ENCODE results near the gene APLP1. TPM values are rescaled to one million over a fixed set of nuclear protein-coding genes. Genes with fewer than 3 reads are reported as not detected.
A peak's percentile ranks its signal among the peaks of the same experiment; 100 is the strongest.

The APLP1 gene
- total RNA-seq, 1 donor from 2014 or later, result 8.4 TPM

- H3K4me3 ChIP-seq (ENCODE audit: low read depth, low read length), result peak overlapping the region; percentile 78
- no peak for TF ChIP-seq CTCF (conservative IDR thresholded peaks at IDR 0.05; ENCODE audit: low read depth, low read length)
- no peak for DNase-seq (ENCODE audit: low read depth)
Measured at GRCh38 chr19:35901055-35901644, 32.8 kb downstream of the APLP1 start.

GRCh38 chr19:35901854-35902661, 33.7 kb downstream of the APLP1 start, which contains the start of gene HCST:
Gene HCST (plus strand): TSS chr19:35902529. CDS start chr19:35902594, 65 bp downstream.
- no peak for DNase-seq (ENCODE audit: low read depth)
- no peak for TF ChIP-seq CTCF (conservative IDR thresholded peaks at IDR 0.05; ENCODE audit: low read depth, low read length)
- peak within 1 kb of the TSS; percentile 39 for H3K4me3 ChIP-seq (ENCODE audit: low read depth, low read length)

DNA sequence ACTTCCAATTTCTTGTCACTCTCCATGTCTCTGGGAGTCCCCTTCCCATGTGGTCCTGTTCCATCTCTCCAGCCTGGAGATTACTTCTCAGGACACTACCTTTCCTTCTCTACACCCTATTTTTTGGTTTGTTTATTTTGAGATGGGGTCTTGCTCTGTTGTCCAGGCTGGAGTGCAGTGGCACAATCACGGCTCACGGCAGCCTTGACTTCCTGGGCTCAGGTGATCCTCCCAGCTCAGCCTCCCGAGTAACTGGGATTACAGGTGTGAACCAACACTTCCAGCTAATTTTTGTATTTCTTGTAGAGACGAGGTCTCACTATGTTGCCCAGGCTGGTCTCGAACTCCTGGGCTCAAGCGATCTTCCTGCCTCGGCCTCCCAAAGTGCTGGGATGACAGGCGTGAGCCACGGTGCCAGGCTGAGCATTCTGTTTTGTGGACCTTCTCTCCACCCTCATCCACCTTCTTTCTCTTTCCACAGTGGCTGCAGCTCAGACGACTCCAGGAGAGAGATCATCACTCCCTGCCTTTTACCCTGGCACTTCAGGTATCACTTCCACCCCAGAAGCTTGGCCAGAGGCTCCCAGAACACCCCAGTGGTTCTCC, 34.6 kb downstream of the APLP1 start:
- no peak for DNase-seq (ENCODE audit: low read depth)
- H3K4me3 ChIP-seq (ENCODE audit: low read depth, low read length), result peak overlapping the region; percentile 39
- no peak for TF ChIP-seq CTCF (conservative IDR thresholded peaks at IDR 0.05; ENCODE audit: low read depth, low read length)

- peak overlapping the region; percentile 39 for H3K4me3 ChIP-seq (ENCODE audit: low read depth, low read length)
- DNase-seq (ENCODE audit: low read depth), result no peak
- no peak for TF ChIP-seq CTCF (conservative IDR thresholded peaks at IDR 0.05; ENCODE audit: low read depth, low read length)
Measured at GRCh38 chr19:35903550-35904179, 35.3 kb downstream of the APLP1 start.

GRCh38 chr19:35904311-35905068, 36.1 kb downstream of the APLP1 start:
- no peak for DNase-seq (ENCODE audit: low read depth)
- no peak for TF ChIP-seq CTCF (conservative IDR thresholded peaks at IDR 0.05; ENCODE audit: low read depth, low read length)
- no peak overlapping the region for H3K4me3 ChIP-seq (ENCODE audit: low read depth, low read length)

DNA sequence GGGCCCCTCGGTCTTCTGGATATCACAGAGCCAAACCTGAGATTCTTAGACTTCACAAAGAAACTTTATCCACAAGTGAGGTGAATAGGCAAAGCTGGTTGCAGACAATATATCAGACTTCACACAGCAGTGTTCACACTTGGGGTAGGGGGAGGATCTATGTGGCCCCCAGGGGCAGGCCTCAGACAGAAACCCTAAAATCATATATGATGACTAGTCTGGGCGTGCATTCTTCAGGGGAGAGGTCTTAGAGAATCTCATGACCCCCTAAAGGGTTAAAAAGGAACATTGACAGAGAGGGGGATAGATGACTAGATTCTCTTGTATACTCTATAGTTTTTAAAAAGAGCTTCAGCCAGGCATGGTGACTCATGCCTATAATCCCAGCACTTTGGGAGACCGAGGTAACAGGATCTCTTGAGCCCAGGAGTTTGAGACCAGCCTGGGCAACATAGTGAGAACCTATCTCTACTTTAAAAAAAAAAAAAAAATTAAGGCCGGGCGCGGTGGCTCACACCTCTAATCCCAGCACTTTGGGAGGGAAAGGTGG, 36.9 kb downstream of the APLP1 start:
- H3K4me3 ChIP-seq (ENCODE audit: low read depth, low read length), result no peak overlapping the region
- no peak for DNase-seq (ENCODE audit: low read depth)
- no peak for TF ChIP-seq CTCF (conservative IDR thresholded peaks at IDR 0.05; ENCODE audit: low read depth, low read length)

Measured in epithelial cell of proximal tubule (primary cell).